GM19324 (cell line): ENCODE results near the gene PPP3CB.
A peak's percentile ranks its signal among the peaks of the same experiment; 100 is the strongest.

Source experiments
- ATAC-seq: cut with Tn5 transposase; IDR thresholded peaks from one replicate; pipeline ENCODE4 v1.9.1; 2021; ENCODE audit warnings: mild to moderate bottlenecking, moderate library complexity; ENCODE audit not compliant: unreplicated experiment, low FRiP score

Gene PPP3CB

DNA sequence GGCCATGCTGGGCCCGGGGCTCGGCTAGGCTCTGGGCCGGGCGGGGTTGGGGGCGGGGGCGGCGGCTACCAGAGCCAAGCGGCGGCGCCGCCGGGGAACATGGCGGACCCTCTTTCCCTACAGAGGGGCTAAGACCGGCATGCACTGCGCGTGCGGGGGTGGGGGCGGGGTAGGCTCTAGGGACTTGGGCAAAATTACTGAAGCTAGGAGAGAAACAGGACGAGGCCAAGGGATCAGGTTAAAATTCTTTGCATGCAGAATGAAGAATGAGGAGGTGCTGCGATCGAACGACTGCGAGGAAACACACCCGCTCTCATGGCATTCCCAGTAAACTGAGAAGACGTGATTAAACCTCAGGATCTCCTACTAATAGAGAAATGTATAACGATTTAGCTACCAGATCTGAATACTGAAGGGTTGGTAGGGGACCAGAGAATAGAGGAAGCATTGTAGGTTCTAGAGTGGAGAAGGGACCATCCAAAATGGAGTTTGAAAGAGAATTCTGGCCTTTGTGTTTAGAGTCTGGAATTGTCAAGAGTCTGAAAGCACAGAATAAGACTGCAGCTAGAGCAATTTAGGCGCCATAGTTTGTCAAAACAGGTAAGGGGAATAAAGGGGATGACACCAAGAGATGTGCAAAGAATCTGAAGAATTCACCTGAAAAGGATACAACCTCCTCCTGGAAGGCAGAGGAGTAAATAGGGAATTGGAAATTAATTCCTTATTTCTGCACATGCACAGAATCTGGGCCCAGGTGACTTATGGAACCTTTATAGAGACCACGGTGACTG is at the start of gene PPP3CB:
Gene PPP3CB (minus strand): TSS at position 141 of the 791 bp plus-strand sequence. CDS start 135 bp downstream, at position 6.
- peak; percentile 72 for ATAC-seq

DNA sequence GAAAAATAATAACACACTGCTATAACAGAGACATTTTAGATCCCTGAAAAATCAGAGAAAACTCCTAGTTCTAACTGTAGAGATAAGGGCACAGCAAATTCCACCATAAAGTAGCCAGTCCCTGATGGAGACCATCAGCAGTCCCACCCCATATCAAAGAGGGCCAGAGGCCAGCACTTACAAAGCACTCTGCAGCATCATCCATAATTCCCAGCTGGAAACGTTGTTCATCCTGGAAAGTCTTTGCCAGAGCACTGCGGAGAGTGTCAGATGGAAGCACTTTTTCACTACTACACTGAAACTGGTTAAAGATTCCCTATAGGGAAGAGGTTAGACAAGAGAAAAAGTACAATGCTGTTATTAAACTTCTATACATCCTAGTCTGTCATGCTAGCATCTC is 49.5 kb upstream of the PPP3CB start:
- no peak for ATAC-seq

DNA sequence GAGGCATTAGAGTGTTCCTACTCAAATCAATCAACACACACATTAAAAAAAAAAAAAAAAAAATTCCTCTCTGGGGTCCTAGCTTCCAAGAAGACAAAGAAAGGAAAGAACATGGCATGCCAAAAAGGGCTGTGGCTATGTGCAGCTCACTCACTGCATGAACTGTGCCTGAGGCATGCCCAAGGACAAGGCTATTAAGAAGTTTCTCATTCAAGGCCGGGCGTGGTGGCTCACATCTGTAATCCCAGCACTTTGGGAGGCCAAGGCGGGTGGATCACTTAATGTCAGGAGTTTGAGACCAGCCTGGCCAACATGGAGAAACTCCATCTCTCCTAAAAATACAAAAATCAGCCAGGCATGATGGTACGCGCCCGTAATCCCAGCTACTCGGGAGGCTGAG is 41.9 kb upstream of the PPP3CB start:
- no peak for ATAC-seq

DNA sequence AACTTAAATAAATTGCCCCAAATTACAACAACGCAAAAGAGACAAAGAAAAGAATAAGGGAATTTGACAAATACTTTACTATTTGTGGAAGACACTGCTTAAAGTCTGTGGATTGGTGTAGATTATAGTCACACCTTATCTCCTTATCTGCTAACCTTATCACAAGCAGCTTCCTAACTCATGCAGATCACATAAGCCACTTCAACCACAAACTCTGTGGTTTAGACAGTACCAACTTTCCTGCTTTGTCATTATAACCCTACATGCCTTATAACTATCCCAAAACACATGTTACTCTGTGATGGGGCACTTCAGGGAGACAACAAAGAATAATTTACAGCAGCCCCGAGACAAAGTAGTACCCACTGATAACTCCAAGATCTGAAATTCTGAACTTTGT is 41.5 kb upstream of the PPP3CB start:
- no peak for ATAC-seq

DNA sequence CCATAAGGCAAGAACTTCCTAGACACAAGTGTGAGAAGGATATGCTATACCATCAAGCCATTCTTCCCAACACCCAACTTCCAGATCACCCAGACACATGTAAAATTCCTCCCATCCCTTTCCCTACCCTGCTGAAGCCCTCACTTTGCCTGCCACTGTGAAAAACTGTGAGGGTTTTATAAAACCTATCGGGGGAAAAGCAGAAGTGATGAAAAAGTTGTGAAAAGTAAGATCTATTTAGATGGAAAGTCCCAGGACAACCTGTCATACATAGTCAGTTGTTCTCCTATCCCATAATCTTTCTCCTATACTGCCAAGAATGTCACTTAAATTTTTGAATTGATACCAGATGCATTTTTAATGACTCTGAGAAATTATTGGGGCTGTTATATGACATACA is 39.0 kb upstream of the PPP3CB start:
- no peak for ATAC-seq

DNA sequence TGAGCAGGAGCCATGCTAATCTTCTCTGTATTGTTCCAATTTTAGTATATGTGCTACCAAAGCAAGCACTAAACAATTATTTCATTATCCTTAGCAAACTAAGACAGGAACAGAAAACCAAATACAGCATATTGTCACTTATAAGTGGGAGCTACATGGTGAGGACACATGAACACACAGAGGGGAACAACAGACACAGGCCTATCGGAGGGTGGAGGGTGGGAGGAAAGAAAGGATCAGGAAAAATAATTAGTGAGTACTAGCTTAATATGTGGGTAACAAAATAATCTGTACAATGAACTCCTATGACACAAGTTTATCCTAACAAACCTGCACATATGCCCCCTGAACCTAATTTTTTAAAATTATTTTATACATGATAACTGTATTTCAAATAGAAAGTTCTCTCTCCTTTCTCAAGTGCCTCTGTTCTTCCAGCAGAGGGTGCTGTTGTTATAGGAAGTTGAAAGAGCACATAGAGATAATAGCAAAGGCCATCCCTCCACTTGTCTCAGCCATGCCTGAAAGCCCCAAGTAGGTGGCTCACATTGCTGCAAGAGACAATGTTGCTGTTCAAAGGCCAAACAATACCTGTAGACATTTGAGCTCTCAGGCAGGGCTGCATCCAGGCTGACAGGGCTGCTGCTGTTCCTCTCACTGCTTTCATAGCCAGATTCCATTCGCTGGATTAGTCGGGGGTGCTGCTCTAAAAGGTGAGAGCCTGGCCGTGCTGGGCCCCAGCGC is 33.4 kb upstream of the PPP3CB start:
- ATAC-seq: no peak

DNA sequence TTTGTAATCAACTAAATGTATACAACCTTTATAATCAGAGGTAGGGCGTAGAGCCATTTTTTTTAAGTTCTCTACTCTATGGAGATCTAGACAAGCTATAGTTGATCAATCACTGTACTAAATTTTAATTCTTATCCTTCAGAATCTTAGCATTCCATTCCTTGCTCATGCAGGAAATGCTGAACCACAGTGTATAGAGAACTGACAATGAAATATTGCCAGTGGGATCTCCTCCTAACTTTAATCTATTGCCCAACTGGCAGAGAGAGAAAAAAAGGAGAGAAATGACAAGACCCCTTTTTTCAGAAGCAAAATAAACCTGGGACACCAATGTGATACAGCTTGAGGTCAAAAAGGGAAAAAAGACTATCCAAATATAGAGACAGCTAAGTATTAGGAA is 26.4 kb upstream of the PPP3CB start:
- ATAC-seq: no peak

DNA sequence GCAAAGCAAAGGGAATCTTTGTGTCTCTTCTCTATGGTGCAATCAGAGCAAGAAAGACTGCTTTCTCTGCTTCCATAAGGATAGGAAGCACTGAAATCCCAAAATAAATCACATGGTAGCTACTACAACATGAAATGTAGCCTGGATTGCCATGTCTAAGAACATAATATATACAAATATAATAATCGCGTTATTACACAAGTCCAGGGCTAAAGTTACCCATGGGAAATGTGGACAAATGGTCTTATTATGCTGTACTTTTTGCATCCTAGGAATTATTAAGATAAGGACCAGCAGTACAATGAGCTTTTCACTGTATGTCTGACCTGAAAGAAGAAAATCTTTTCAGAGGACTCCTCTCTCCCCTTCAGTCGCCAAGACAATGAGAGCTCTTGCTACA is 23.5 kb upstream of the PPP3CB start:
- ATAC-seq: no peak

DNA sequence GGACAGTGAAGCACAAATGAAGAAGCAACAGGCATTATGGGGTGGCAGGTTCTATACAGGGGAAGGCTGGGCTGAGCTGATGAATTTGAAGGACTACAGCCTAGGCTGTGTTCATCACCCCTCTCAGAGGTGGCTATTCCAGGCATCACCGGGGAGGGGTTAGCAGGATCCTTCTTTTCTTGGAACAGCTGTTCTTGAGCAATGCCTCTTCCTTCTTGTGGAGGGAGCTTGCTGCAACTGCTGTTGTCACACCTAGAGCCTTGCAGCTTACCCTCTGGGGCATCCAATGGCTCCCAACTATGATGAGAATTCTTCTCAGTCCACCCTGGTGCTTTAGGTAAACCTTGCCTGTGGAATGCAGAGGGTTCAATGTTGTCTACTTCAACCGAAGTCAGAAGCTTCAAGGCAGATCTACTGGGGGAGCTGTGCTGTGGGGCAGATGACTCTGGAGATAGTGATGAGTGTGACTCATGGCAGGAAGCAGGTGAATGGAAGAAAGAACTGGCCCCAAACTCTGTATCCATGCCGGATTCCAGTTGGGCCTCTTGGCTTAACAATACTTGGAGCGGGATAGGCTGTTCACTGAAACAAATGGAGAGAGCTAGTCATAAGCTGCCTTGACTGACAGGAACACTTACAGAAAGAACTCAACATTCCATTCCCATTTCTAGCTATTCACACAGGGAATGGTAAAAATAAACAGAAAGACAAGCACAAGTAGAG is 21.5 kb upstream of the PPP3CB start:
- ATAC-seq: no peak

DNA sequence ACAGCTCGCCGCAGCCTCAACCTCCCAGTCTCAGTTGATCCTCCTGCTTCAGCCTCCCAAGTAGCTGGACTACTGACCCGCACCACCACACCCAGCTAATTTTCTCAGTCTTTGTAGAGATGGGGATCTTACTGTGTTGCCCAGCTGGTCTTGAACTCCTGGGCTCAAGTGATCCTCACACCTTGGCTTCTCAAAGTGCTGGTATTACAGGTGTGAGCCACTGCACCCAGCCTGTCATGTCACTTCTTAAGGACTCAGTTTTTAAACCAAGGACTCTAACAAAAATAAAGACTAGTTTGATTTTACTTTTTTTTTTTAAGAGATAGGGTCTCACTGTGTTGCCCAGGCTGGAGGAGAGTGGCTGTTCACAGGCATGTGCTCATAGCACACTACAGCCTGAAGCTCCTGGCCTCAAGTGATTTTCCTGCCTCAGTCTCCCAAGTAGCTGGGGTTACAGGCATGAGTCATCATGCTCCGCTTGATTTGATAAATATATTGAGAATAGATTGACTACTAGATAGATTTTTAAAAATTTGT is 16.5 kb upstream of the PPP3CB start:
- ATAC-seq: no peak

DNA sequence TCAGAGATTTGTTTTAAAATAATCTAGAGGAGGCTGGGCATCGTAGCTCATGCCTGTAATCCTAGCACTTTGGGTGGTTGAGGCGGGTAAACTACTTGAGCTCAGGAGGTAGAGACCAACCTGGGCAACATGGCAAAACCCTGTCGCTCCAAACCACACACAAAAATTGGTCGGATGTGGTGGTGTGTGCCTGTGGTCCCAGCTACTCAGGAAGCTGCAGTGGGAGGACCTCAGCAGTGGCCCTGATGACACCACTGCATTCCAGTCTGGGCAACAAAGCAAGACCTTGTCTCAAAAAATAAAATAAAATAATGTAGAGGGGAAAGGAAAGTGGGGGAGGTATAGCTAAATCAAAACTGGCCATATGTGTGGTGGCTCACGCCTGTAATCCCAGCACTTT is 13.9 kb upstream of the PPP3CB start:
- ATAC-seq: no peak

DNA sequence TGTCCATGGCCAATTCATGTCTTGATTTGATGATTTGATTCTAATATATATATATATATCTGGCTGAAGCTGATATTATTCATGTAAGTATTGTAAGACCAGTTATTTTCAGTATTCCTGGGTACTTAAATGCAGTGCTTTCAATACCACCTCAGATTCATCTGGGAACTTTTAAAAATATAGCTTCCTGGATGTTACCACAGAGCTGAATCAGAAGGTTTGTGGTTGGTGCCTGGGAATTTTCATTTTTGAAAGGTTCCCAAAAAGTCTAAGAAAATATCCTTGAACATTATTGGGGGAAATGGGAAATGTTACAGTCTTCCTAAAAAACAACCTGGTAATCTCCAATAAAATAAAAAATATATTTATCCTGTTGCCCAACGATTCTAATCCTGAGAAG is 10.7 kb upstream of the PPP3CB start:
- ATAC-seq: no peak

DNA sequence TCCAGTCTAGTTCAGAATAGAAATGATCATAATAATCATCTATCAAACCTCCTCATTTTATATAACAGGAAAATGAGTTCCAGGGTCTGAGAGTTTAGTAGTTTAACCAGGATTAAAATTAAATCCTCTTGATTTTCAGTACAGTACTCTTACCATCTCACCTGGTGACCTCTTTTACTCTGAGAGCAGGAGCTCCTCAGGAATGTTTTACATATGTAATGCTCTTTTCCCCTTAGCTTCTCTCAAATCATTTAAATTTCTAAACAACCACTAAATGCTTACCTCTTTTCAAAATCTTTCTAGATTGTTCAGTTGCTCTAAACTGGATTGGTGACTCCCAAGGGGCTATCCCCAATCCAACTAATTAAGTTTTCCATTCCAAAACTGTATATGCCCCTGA is 10.2 kb upstream of the PPP3CB start:
- ATAC-seq: no peak

DNA sequence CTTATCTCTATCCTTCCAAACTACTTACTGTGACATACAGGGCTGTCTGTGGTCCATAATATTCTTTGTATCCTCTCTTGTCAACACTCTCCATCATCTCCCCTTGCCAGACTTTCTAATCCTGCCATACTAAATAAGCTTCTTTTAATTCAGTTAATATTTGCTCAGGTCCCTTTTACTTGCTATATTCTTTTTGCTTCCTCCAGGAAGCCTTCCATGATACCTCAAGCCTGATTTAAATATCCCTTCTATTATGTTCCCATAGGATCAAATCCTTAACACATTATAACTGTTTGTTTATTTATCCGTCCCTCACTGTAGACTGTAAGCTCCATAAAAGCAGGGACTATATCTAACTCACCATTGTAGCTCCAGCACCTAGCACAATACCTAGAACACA is 7.2 kb upstream of the PPP3CB start:
- no peak for ATAC-seq

DNA sequence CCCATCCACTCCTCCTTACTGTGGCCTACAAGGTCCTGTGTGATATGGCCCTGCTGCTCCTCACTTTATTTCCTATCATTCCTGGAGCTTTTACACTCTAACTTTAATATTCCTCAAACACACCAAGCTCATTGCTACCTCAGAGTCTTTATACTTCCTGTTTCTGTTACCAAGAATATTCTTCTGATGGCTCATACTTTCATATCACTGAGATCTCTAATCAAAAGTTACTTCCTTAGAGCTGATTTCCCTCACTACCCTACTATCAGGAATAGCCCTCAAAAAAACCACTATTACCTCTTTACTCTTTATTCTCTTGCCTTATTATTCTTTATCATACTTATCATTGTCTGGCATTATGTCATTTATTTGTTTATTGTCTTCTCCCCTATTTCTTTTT is 5.8 kb upstream of the PPP3CB start:
- ATAC-seq: no peak

DNA sequence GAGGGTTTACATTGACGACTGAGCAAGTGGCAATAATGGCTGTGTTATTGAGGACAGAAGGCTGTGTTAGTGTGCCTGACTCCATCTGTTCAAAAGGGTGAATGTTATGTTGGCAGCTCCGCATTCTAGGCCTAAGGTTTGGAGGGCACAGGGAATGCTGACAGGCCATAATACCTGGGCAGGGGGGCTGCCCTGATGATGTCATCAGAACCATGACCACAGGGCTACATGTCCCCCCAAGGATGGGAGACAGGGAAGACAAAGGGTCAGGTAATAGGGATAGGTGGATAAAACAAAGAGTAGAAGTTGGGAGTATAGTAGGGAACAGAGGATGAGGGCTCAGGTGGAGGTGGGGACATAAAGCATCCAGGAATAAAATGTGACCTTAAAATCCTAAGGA is 1.8 kb upstream of the PPP3CB start:
- no peak for ATAC-seq

DNA sequence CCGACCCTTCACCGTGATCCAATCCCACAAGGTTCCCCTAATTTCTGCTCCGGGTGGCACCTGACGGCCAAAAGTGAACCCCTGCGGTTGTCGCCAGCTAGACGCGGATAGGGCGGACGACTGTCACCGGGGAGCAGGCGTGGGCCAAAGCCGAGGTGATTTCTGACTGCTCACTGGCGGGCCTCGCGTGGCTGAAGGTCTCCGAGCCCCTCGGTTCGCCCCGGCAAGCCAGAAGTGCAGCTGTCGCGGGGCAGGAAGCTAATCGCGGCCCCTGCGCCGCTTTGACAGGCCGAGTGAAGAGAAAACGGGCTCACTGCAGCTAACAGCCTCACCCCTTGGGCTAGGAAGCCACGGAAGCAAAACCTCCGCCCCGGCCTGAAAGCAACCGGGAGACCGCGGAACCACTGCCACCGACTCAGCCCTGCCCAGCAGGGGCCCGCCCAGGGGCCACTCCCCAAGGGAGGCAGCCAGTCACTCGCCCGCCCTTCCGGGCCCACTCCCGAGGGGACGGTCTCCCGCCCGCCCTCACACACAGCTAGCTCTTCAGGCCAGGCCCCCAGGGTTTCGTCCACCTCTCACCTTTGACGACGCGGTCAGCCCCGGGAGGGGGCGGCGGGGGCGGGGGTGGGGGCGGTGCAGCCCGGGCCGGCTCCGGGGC is 469 bp downstream of the PPP3CB start:
- ATAC-seq: peak; percentile 97

DNA sequence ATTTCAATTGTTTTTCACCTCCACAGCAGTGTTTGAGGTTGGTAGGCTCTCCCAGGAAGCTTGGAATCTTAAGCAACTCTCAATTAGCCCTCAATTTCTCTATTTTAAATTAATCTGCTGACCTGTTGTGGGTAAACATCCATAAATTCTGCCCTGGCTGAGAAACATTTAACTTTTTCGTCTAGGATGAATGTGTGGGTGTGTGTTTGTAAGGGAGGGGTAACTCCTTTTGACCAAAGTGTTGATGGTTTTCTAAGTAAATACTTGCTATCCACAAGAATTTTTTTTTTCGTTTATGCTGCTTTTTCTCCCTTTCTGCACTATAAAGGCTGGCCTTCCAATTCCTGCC is 973 bp downstream of the PPP3CB start:
- no peak for ATAC-seq

DNA sequence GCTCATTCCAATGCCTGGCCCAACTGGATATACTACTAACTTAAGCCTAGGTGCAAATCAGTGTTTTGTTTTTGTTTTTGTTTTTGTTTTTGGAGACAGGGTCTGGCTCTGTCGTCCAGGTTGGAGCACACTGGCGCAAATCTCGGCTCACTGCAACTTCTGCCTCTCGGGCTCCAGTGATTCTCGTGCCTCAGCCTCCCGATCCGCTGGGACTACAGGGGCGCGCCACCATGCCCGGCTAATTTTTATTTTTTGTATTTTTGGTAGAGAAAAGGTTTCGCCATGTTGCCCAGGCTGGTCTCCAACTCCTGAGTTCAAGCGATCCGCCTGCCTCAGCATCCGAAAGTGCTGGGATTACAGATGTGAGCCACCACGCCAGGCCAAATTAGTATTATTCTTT is 1.6 kb downstream of the PPP3CB start:
- no peak for ATAC-seq

DNA sequence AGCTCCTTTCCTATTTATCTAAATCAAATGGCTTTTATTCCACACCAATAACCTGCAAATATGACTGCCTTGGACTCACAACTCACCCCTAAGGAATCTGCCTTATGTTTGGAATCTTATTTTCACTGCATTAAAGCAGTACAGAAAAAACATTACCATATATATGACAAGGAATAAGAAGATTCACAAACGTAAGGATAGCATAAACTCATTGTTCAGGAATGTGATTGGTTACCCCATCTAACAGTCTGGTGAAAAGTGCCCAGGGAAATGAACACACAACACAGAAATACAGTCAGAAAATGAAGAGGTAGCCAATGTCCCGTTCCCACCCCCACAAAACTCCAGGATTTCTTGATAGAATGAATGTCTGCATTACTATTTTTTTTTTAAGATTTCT is 2.0 kb downstream of the PPP3CB start:
- no peak for ATAC-seq

DNA sequence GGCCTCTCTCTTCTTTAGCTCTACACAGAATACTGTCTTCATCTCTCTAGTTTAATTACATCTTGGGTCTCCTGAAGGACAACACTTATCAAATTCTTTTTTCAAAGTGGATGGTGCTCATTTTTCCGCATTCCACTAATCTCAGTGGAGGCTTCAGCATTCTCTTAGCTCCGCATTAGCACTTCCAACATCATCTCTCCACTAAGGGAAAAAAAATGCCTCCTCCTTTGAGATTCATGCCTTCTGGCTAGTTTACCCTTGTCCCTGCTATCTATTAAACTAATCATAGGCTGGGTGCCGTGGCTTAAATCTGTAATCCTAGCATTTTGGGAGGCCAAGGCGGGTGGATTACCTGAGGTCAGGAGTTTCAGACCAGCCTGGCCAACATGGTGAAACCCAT is 9.2 kb downstream of the PPP3CB start:
- no peak for ATAC-seq
